ENCODE measurements around the gene TAF15.

The TAF15 gene

GRCh38 chr17:35808962-35809854 lies at the start of gene TAF15:
Gene TAF15 (plus strand): TSS chr17:35809484. CDS start chr17:35809570, 86 bp downstream.
- no peaks in the 10 kb centered on the region for H3K4me1 ChIP-seq (ENCODE audit: control insufficient read depth, insufficient read depth, low read length)
- H3K36me3 ChIP-seq (ENCODE audit: control insufficient read depth, insufficient read depth, low read length), result no peaks in the 10 kb centered on the region
- no peaks in the 10 kb centered on the region for H3K9me3 ChIP-seq (ENCODE audit: control insufficient read depth, insufficient read depth, low read length)
- peak within 1 kb of the TSS; percentile 91 for H3K4me3 ChIP-seq (ENCODE audit: low read depth, low read length)
- H3K27me3 ChIP-seq (ENCODE audit: control insufficient read depth, insufficient read depth, low read length), result no peaks in the 10 kb centered on the region
- H3K9ac ChIP-seq (ENCODE audit: low read depth, low read length), result peak within 1 kb of the TSS; percentile 98

- no peak within 1 kb of the TSS for H3K9ac ChIP-seq (ENCODE audit: low read depth, low read length)
- no peak within 1 kb of the TSS for H3K4me3 ChIP-seq (ENCODE audit: low read depth, low read length)
- H3K9me3 ChIP-seq (ENCODE audit: control insufficient read depth, insufficient read depth, low read length), result peaks cover 3% of the 10 kb centered on the region
- no peaks in the 10 kb centered on the region for H3K36me3 ChIP-seq (ENCODE audit: control insufficient read depth, insufficient read depth, low read length)
- no peaks in the 10 kb centered on the region for H3K4me1 ChIP-seq (ENCODE audit: control insufficient read depth, insufficient read depth, low read length)
- H3K27me3 ChIP-seq (ENCODE audit: control insufficient read depth, insufficient read depth, low read length), result peaks cover 5% of the 10 kb centered on the region
Measured at GRCh38 chr17:35760587-35760986, 48.7 kb upstream of the TAF15 start, which contains the start of gene C17orf50. Gene C17orf50 (plus strand): TSS chr17:35760887. CDS start chr17:35760942, 55 bp downstream.

- H3K4me3 ChIP-seq (ENCODE audit: low read depth, low read length), result no peak overlapping the region
- peaks cover 5% of the 10 kb centered on the region for H3K27me3 ChIP-seq (ENCODE audit: control insufficient read depth, insufficient read depth, low read length)
- H3K9me3 ChIP-seq (ENCODE audit: control insufficient read depth, insufficient read depth, low read length), result peaks cover 3% of the 10 kb centered on the region
- H3K36me3 ChIP-seq (ENCODE audit: control insufficient read depth, insufficient read depth, low read length), result no peaks in the 10 kb centered on the region
- no peak overlapping the region for H3K9ac ChIP-seq (ENCODE audit: low read depth, low read length)
- H3K4me1 ChIP-seq (ENCODE audit: control insufficient read depth, insufficient read depth, low read length), result no peaks in the 10 kb centered on the region
Measured at GRCh38 chr17:35761601-35762000, 47.7 kb upstream of the TAF15 start.

GRCh38 chr17:35763767-35764122 lies 45.5 kb upstream of the TAF15 start:
- Histone ChIP-seq H3K36me3 (ENCODE audit: control insufficient read depth, insufficient read depth, low read length) (no peaks in the 10 kb centered on the region), H3K27me3 (ENCODE audit: control insufficient read depth, insufficient read depth, low read length) (peaks cover 5% of the 10 kb centered on the region), H3K4me1 (ENCODE audit: control insufficient read depth, insufficient read depth, low read length) (no peaks in the 10 kb centered on the region), H3K9me3 (ENCODE audit: control insufficient read depth, insufficient read depth, low read length) (peaks cover 3% of the 10 kb centered on the region), H3K9ac (ENCODE audit: low read depth, low read length) (no peak overlapping the region), H3K4me3 (ENCODE audit: low read depth, low read length) (no peak overlapping the region)

- Histone ChIP-seq H3K4me1 (ENCODE audit: control insufficient read depth, insufficient read depth, low read length) (no peaks in the 10 kb centered on the region), H3K9ac (ENCODE audit: low read depth, low read length) (no peak overlapping the region), H3K9me3 (ENCODE audit: control insufficient read depth, insufficient read depth, low read length) (peaks cover 3% of the 10 kb centered on the region), H3K36me3 (ENCODE audit: control insufficient read depth, insufficient read depth, low read length) (no peaks in the 10 kb centered on the region), H3K27me3 (ENCODE audit: control insufficient read depth, insufficient read depth, low read length) (peaks cover 5% of the 10 kb centered on the region), H3K4me3 (ENCODE audit: low read depth, low read length) (peak overlapping the region; percentile 62)
Measured at GRCh38 chr17:35764123-35764991, 44.9 kb upstream of the TAF15 start.

GRCh38 chr17:35765086-35765710 lies 44.1 kb upstream of the TAF15 start:
- Histone ChIP-seq H3K27me3 (ENCODE audit: control insufficient read depth, insufficient read depth, low read length) (peaks cover 5% of the 10 kb centered on the region), H3K9me3 (ENCODE audit: control insufficient read depth, insufficient read depth, low read length) (peaks cover 3% of the 10 kb centered on the region), H3K9ac (ENCODE audit: low read depth, low read length) (no peak overlapping the region), H3K36me3 (ENCODE audit: control insufficient read depth, insufficient read depth, low read length) (no peaks in the 10 kb centered on the region), H3K4me1 (ENCODE audit: control insufficient read depth, insufficient read depth, low read length) (no peaks in the 10 kb centered on the region), H3K4me3 (ENCODE audit: low read depth, low read length) (peak overlapping the region; percentile 62)

GRCh38 chr17:35765756-35766488 lies 43.4 kb upstream of the TAF15 start:
- Histone ChIP-seq H3K9me3 (ENCODE audit: control insufficient read depth, insufficient read depth, low read length) (peaks cover 3% of the 10 kb centered on the region), H3K27me3 (ENCODE audit: control insufficient read depth, insufficient read depth, low read length) (peaks cover 5% of the 10 kb centered on the region), H3K9ac (ENCODE audit: low read depth, low read length) (no peak overlapping the region), H3K36me3 (ENCODE audit: control insufficient read depth, insufficient read depth, low read length) (no peaks in the 10 kb centered on the region), H3K4me1 (ENCODE audit: control insufficient read depth, insufficient read depth, low read length) (no peaks in the 10 kb centered on the region), H3K4me3 (ENCODE audit: low read depth, low read length) (no peak overlapping the region)

- no peaks in the 10 kb centered on the region for H3K4me1 ChIP-seq (ENCODE audit: control insufficient read depth, insufficient read depth, low read length)
- no peak overlapping the region for H3K4me3 ChIP-seq (ENCODE audit: low read depth, low read length)
- peaks cover 3% of the 10 kb centered on the region for H3K9me3 ChIP-seq (ENCODE audit: control insufficient read depth, insufficient read depth, low read length)
- no peak overlapping the region for H3K9ac ChIP-seq (ENCODE audit: low read depth, low read length)
- peaks cover 5% of the 10 kb centered on the region for H3K27me3 ChIP-seq (ENCODE audit: control insufficient read depth, insufficient read depth, low read length)
- H3K36me3 ChIP-seq (ENCODE audit: control insufficient read depth, insufficient read depth, low read length), result no peaks in the 10 kb centered on the region
Measured at GRCh38 chr17:35766489-35766877, 42.8 kb upstream of the TAF15 start.

GRCh38 chr17:35766903-35767510 lies 42.3 kb upstream of the TAF15 start:
- Histone ChIP-seq H3K4me1 (ENCODE audit: control insufficient read depth, insufficient read depth, low read length) (no peaks in the 10 kb centered on the region), H3K4me3 (ENCODE audit: low read depth, low read length) (no peak overlapping the region), H3K9ac (ENCODE audit: low read depth, low read length) (no peak overlapping the region), H3K27me3 (ENCODE audit: control insufficient read depth, insufficient read depth, low read length) (peaks cover 5% of the 10 kb centered on the region), H3K9me3 (ENCODE audit: control insufficient read depth, insufficient read depth, low read length) (peaks cover 3% of the 10 kb centered on the region), H3K36me3 (ENCODE audit: control insufficient read depth, insufficient read depth, low read length) (no peaks in the 10 kb centered on the region)

GRCh38 chr17:35768797-35769196 lies 40.5 kb upstream of the TAF15 start:
- Histone ChIP-seq H3K27me3 (ENCODE audit: control insufficient read depth, insufficient read depth, low read length) (peaks cover 5% of the 10 kb centered on the region), H3K4me1 (ENCODE audit: control insufficient read depth, insufficient read depth, low read length) (peaks cover under 1% of the 10 kb centered on the region), H3K36me3 (ENCODE audit: control insufficient read depth, insufficient read depth, low read length) (no peaks in the 10 kb centered on the region), H3K9ac (ENCODE audit: low read depth, low read length) (no peak overlapping the region), H3K4me3 (ENCODE audit: low read depth, low read length) (no peak overlapping the region), H3K9me3 (ENCODE audit: control insufficient read depth, insufficient read depth, low read length) (peaks cover 3% of the 10 kb centered on the region)

Measured in iPS-15b (cell line).